Heart left ventricle (tissue), 16 donors: ENCODE data around the gene CEP112. TPM values are rescaled to one million over a fixed set of nuclear protein-coding genes. Genes with fewer than 3 reads are reported as not detected.
"Not testable (repeated sequence)": the region's sequence is repeated elsewhere in the genome, so short reads cannot be mapped to it uniquely, and the experiment has no call there.

Experiments
- ATAC-seq, 4 donors: fragments of 200-7000 bp; cut with Tn5 transposase; one replicate each; pipeline ENCODE4 v1.9.1; 2020 to 2022; ENCODE audit warnings: moderate library complexity in 4 of 4, mild to moderate bottlenecking in 3 of 4, moderate number of reproducible peaks in 1 of 4
- DNase-seq, 5 donors: peaks; one replicate each; pipeline ENCODE4 v3.0.0-alpha.2; 2020
- H3K27ac ChIP-seq, 12 donors: fragments of 200-600 bp; sonication (generic) in 4 of 12; one replicate each; pipeline versions ENCODE4 v1.5.0 to v1.8.0; 2016 to 2022; ENCODE audit warnings: mild to moderate bottlenecking in 2 of 12
- H3K27me3 ChIP-seq, 9 donors: fragments of 200-600 bp; sonication (generic) in 2 of 9; one replicate each; pipeline versions ENCODE4 v1.5.1 to v1.8.0; 2016 to 2022; ENCODE audit warnings: mild to moderate bottlenecking in 3 of 9
- H3K36me3 ChIP-seq, 9 donors: fragments of 200-600 bp; sonication (generic) in 2 of 9; one replicate each; pipeline versions ENCODE4 v1.5.0 to v1.8.0; 2018 to 2022; ENCODE audit warnings: mild to moderate bottlenecking in 2 of 9
- H3K4me1 ChIP-seq, 12 donors: fragments of 200-600 bp; sonication (generic) in 4 of 12; one replicate each; pipeline versions ENCODE4 v1.5.0 to v1.8.0; 2016 to 2022; ENCODE audit warnings: mild to moderate bottlenecking in 3 of 12
- H3K4me3 ChIP-seq, 12 donors: fragments of 200-600 bp; sonication (generic) in 4 of 12; one replicate each; pipeline versions ENCODE4 v1.5.0 to v1.8.0; 2017 to 2022; ENCODE audit warnings: mild to moderate bottlenecking in 9 of 12, moderate library complexity in 4 of 12
- H3K9me3 ChIP-seq, 12 donors: fragments of 200-600 bp; sonication (generic) in 4 of 12; one replicate each; pipeline versions ENCODE4 v1.5.0 to v1.8.0; 2016 to 2022; ENCODE audit warnings: mild to moderate bottlenecking in 1 of 12
- POLR2A ChIP-seq, 2 donors: fragments of 450-650 bp; IDR thresholded peaks; one replicate each; pipeline ENCODE4 v1.6.1; 2017; ENCODE audit warnings: antibody characterized with exemption in 2 of 2, mild to moderate bottlenecking in 2 of 2, moderate library complexity in 2 of 2
- WGBS, 4 donors: extraction: QIAGEN DNeasy Blood & Tissue Kit in 2 of 4; methylation state at CpG; one replicate each; pipeline versions ENCODE4 v1.1.5 to v1.1.7; 2013 to 2018; 5-methylcytosine and 5-hydroxymethylcytosine counted together
- intact Hi-C, 10 donors: fragments of 100-400 bp; cut with DNase I; formaldehyde crosslinking; loops; one replicate each; pipeline versions ENCODE4 v1.11.1 to v1.14.2; 2022
- polyA plus RNA-seq, 2 donors: library from polyadenylated mRNA; stranded (reverse); fragments of 200-250 nt; gene quantifications; one replicate each; pipeline ENCODE4 v1.2.3, GENCODE V29; 2013
- total RNA-seq, 9 donors: library from RNA; depleted of rRNA in 2 of 9; stranded (reverse); fragments of >200 nt in 2 of 9; fragmentation: NEBNext Ultra II Directional in 3 of 9; extraction: Animal tissue kit (Norgen Biotek cat#: 25700) in 3 of 9; gene quantifications; one replicate each; pipeline versions ENCODE4 v1.1.0 to v1.2.4, GENCODE V29; 2016 to 2023
- TF ChIP-seq, protein P1 (sequence below), 12 donors: fragments of 200-600 bp; sonication (generic) in 4 of 12; IDR thresholded peaks; one replicate each; pipeline versions ENCODE4 v1.5.0 to v1.8.0; 2018 to 2022; ENCODE audit warnings: antibody characterized with exemption in 12 of 12, mild to moderate bottlenecking in 5 of 12
- donor health status: ischemic (EF 13 %, LVEDD 7.1; RV severe dilation, severe dysfunction).
- donor health status: healthy with polysubstance abuse.
- donor health status: DM: no; HTN: yes; CAD: no.
- donor health status: DM: no; HTN: no; CAD: no.
- donor health status: ischemic (EF 25% LVEDD 6.9; RV normal size, moderate dysfunction).
- donor health status: ischemic (EF 25% LVEDD 5.7; RV mildly dilated, moderate dysfunction).
- donor health status: healthy.
- donor health status: DM: yes; HTN: yes; CAD: no.
- donor health status: ischemic (EF 35%, LVEDD 5.7; RV mildly dilated, moderate dysfunction).
- donor health status: nonischemic (EF 11% LVEDD 7.7; RV severe dilation, severe dysfunction).
- donor health status: DM: yes; HTN: yes; CAD: no.
- donor health status: PGD.
- donor health status: ischemic (EF 29% LVEDD 5.4; RV normal size, mild dysfunction).
- donor health status: nonischemic (EF 23%, LVEDD 6.1; RV moderate dilation, normal function).

CEP112 gene
- total and polyA plus RNA-seq, 11 donors: 5.5 to 28.3 (median 14.3) TPM

GRCh38 chr17:66087073-66087472 lies 104.9 kb downstream of the CEP112 start:
- intact Hi-C loops: no loop called here
- no peak for TF ChIP-seq POLR2A (IDR thresholded peaks at IDR 0.05)
- TF ChIP-seq, protein P1, sequence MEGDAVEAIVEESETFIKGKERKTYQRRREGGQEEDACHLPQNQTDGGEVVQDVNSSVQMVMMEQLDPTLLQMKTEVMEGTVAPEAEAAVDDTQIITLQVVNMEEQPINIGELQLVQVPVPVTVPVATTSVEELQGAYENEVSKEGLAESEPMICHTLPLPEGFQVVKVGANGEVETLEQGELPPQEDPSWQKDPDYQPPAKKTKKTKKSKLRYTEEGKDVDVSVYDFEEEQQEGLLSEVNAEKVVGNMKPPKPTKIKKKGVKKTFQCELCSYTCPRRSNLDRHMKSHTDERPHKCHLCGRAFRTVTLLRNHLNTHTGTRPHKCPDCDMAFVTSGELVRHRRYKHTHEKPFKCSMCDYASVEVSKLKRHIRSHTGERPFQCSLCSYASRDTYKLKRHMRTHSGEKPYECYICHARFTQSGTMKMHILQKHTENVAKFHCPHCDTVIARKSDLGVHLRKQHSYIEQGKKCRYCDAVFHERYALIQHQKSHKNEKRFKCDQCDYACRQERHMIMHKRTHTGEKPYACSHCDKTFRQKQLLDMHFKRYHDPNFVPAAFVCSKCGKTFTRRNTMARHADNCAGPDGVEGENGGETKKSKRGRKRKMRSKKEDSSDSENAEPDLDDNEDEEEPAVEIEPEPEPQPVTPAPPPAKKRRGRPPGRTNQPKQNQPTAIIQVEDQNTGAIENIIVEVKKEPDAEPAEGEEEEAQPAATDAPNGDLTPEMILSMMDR (IDR thresholded peaks at IDR 0.05): no peak
- peaks cover 0 to 31% (median 0%) of the 10 kb centered on the region in 9 donors for H3K36me3 ChIP-seq
- H3K4me3 ChIP-seq: no peak overlapping the region
- H3K27me3 ChIP-seq: no peaks in the 10 kb centered on the region
- ATAC-seq (no peak), DNase-seq (no peak)
- no peak overlapping the region for H3K27ac ChIP-seq
- peaks cover 0 to 24% (median 10%) of the 10 kb centered on the region in 12 donors for H3K9me3 ChIP-seq
- no peaks in the 10 kb centered on the region for H3K4me1 ChIP-seq

GRCh38 chr17:66085221-66085620 lies 106.7 kb downstream of the CEP112 start:
- Histone ChIP-seq H3K27ac (no peak overlapping the region), H3K27me3 (no peaks in the 10 kb centered on the region), H3K9me3 (peaks cover 0 to 19% (median 9%) of the 10 kb centered on the region in 12 donors), H3K36me3 (peaks cover 0 to 19% (median 0%) of the 10 kb centered on the region in 9 donors), H3K4me3 (no peak overlapping the region), H3K4me1 (no peaks in the 10 kb centered on the region)
- DNase-seq (no peak), ATAC-seq (no peak)
- intact Hi-C loops: no loop called here
- no peak for TF ChIP-seq POLR2A (IDR thresholded peaks at IDR 0.05)
- TF ChIP-seq, protein P1 (IDR thresholded peaks at IDR 0.05): no peak
- 54 to 69% (median 67%) methylated on average over 2 of the region's 2 CpGs for WGBS, 4 donors

- H3K4me3 ChIP-seq, ATAC-seq, H3K27me3 ChIP-seq, DNase-seq, intact Hi-C loops, H3K4me1 ChIP-seq, H3K27ac ChIP-seq: not testable (repeated sequence)
- H3K9me3 ChIP-seq: peaks cover 0 to 12% (median 0%) of the 10 kb centered on the region in 12 donors
- H3K36me3 ChIP-seq: peaks cover 0 to 17% (median 0%) of the 10 kb centered on the region in 9 donors
- WGBS, 4 donors: 96 to 99% (median 98%) methylated on average over 3 of the region's 3 CpGs
Observed at GRCh38 chr17:66080670-66081069, 111.3 kb downstream of the CEP112 start.

DNA sequence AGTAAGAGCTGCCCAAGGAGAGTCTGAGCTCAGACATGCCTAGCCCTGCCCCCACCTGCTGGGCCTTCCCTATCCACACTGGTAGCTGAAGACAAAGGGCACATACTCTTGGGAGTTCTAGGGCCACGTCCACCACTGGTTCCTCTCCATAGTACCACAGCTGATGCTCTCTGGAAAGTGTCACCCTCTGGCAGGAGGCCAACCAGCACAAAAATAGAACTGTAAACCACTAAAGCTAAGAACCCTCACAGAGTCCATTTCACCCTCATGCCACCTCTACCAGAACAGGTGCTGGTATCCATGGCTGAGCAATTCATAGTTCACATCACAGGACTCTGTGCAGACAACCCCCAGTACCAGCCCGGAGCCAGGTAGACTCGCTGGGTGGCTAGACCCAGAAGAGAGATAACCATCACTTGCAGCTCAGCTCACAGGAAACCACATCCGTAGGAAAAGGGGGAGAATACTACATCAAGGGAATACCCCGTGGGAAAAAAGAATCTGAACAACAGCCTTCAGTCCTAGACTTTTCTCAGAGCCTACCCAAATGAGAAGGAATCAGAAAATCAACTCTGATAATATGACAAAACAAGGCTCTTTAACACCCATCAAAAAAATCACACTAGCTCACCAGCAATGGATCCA lies 115.3 kb downstream of the CEP112 start:
- no peaks in the 10 kb centered on the region for H3K27me3 ChIP-seq
- H3K4me1 ChIP-seq: peaks cover 0 to 5% (median 0%) of the 10 kb centered on the region in 12 donors
- H3K9me3 ChIP-seq: peaks cover 0 to 21% (median 0%) of the 10 kb centered on the region in 12 donors
- intact Hi-C loops: no loop called here
- H3K4me3 ChIP-seq: no peak overlapping the region
- no peak overlapping the region for H3K27ac ChIP-seq
- no peak for ATAC-seq
- peaks cover 0 to 9% (median 0%) of the 10 kb centered on the region in 9 donors for H3K36me3 ChIP-seq
- DNase-seq: peak in 4 of 5 donors; percentile 10 to 60 (median 34)
- TF ChIP-seq, protein P1 (IDR thresholded peaks at IDR 0.05): no peak
- no peak for TF ChIP-seq POLR2A (IDR thresholded peaks at IDR 0.05)
- 40 to 49% (median 42%) methylated on average over 5 of the region's 5 CpGs for WGBS, 4 donors

- TF ChIP-seq POLR2A (IDR thresholded peaks at IDR 0.05): no peak
- TF ChIP-seq, protein P1 (IDR thresholded peaks at IDR 0.05): no peak
- H3K27ac ChIP-seq: no peak overlapping the region
- no peaks in the 10 kb centered on the region for H3K27me3 ChIP-seq
- intact Hi-C loops: no loop called here
- peaks cover 0 to 5% (median 0%) of the 10 kb centered on the region in 12 donors for H3K4me1 ChIP-seq
- H3K36me3 ChIP-seq: peaks cover 0 to 3% (median 0%) of the 10 kb centered on the region in 9 donors
- no peak overlapping the region for H3K4me3 ChIP-seq
- DNase-seq: no peak
- no peak for ATAC-seq
- peaks cover 0 to 16% (median 0%) of the 10 kb centered on the region in 12 donors for H3K9me3 ChIP-seq
Observed at GRCh38 chr17:66073384-66073783, 118.5 kb downstream of the CEP112 start.
